Prostate gland (tissue), 2 donors: ENCODE measurements around the gene FGF10. TPM values are rescaled to one million over a fixed set of nuclear protein-coding genes. Genes with fewer than 3 reads are reported as not detected.

ENCODE experiments used
- DNase-seq: peaks from one replicate; pipeline ENCODE4 v3.0.0-alpha.2; 2019; ENCODE audit warnings: low spot score
- H3K27ac ChIP-seq, 2 donors: fragments of 200-600 bp; sonication (generic); 2 replicates each; pipeline ENCODE4 v1.5.1; 2017 to 2019
- H3K27me3 ChIP-seq: fragments of 200-600 bp; sonication (generic); replicated peaks from 2 replicates; pipeline ENCODE4 v1.5.1; 2019; ENCODE audit not compliant: insufficient read depth
- H3K36me3 ChIP-seq, 2 donors: fragments of 200-600 bp; sonication (generic); 1 replicate in 1 of 2; 2 replicates in 1 of 2; pipeline versions ENCODE4 v1.5.1 to v1.8.1; 2017 to 2019
- H3K4me1 ChIP-seq: fragments of 200-600 bp; sonication (generic); replicated peaks from 2 replicates; pipeline ENCODE4 v1.5.1; 2019
- H3K4me3 ChIP-seq, 2 donors: fragments of 200-600 bp; sonication (generic); 2 replicates each; pipeline ENCODE4 v1.5.1; 2017 to 2019
- H3K9me3 ChIP-seq: fragments of 200-600 bp; sonication (generic); 2 replicates; pipeline ENCODE4 v1.5.1; 2017
- POLR2A ChIP-seq: fragments of 450-650 bp; IDR thresholded peaks from one replicate; pipeline ENCODE4 v1.6.1; 2016; ENCODE audit warnings: antibody characterized with exemption, mild to moderate bottlenecking
- POLR2AphosphoS5 ChIP-seq: sonication (generic); formaldehyde crosslinking; IDR thresholded peaks from one replicate; pipeline ENCODE4 v1.6.1; 2017; ENCODE audit warnings: antibody characterized with exemption
- WGBS: methylation state at CpG from one replicate; pipeline ENCODE4 v1.1.5; 2018; 5-methylcytosine and 5-hydroxymethylcytosine counted together
- intact Hi-C: fragments of 100-400 bp; cut with DNase I; formaldehyde crosslinking; loops from one replicate; pipeline ENCODE4 v1.14.2; 2022
- total RNA-seq, 2 donors: library from RNA; depleted of rRNA; stranded (reverse); fragments of >200 nt; gene quantifications; one replicate each; pipeline ENCODE4 v1.1.0, GENCODE V29; 2016
- TF ChIP-seq, protein P1 (sequence below), 4 experiments: fragments of 200-600 bp in 2 of 4; fragments of 450-650 bp in 2 of 4; sonication (generic) in 2 of 4; IDR thresholded peaks; 1 replicate in 3 of 4; 2 replicates in 1 of 4; pipeline ENCODE4 v1.5.1; 2016 to 2019; ENCODE audit warnings: antibody characterized with exemption in 4 of 4, mild to moderate bottlenecking in 2 of 4, moderate library complexity in 2 of 4

The FGF10 gene
- 1 to 10 TPM; 3.1 to 6.9 TPM for total RNA-seq

DNA sequence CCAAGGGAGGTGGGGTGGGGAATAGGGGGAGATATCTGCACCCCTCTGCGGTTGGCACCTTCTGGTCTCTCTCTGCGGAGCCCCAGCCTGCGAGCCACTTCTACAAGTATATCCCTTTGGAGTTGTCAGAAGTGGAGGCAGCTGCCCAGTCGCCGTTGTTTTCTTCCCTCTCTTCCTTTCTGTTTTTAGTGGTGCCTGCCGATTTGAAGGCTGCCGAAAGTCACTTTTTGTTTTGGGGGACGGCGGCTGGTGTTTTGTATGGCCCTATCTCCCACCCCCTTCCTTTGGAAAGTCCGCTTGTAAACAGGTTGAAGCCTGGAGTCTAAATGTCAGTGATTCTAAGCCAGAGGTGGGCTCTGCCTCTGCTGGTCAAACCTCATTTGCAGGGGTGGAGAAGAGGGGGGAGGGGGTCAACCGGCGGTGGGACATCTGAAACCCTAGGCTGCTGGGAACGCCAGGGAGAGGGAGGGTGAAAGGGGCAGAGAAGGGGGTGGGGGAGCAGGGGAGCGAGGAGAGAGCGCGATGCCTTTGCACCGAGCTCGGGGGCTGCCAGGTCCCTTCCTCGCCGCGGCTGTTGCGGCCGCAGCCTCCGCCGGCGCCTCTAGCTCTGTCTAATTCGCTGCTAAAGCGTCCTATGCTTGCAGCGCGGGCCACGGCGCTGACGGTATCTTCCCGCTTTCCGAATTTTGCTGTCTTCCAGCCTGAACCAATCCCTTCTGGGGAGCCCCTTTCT is at the start of gene FGF10:
TSS of gene FGF10 (minus strand) at position 331 of the 733 bp plus-strand sequence. CDS start 738 bp downstream, outside the sequence.
- WGBS, result 1% methylated on average over 35 of the region's 35 CpGs
- peak within 1 kb of the TSS; percentile 36 to 55 for H3K27ac ChIP-seq
- intact Hi-C loops, result no loop called here
- peak within 1 kb of the TSS; percentile 27 to 28 for H3K4me3 ChIP-seq
- TF ChIP-seq POLR2A (no peak), POLR2AphosphoS5 (no peak)
- TF ChIP-seq, protein P1, sequence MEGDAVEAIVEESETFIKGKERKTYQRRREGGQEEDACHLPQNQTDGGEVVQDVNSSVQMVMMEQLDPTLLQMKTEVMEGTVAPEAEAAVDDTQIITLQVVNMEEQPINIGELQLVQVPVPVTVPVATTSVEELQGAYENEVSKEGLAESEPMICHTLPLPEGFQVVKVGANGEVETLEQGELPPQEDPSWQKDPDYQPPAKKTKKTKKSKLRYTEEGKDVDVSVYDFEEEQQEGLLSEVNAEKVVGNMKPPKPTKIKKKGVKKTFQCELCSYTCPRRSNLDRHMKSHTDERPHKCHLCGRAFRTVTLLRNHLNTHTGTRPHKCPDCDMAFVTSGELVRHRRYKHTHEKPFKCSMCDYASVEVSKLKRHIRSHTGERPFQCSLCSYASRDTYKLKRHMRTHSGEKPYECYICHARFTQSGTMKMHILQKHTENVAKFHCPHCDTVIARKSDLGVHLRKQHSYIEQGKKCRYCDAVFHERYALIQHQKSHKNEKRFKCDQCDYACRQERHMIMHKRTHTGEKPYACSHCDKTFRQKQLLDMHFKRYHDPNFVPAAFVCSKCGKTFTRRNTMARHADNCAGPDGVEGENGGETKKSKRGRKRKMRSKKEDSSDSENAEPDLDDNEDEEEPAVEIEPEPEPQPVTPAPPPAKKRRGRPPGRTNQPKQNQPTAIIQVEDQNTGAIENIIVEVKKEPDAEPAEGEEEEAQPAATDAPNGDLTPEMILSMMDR (IDR thresholded peaks at IDR 0.05), result no peak
- no peaks in the 10 kb centered on the region for H3K4me1 ChIP-seq
- no peaks in the 10 kb centered on the region for H3K9me3 ChIP-seq
- H3K36me3 ChIP-seq, result no peaks in the 10 kb centered on the region
- DNase-seq, result no peak
- no peaks in the 10 kb centered on the region for H3K27me3 ChIP-seq

DNA sequence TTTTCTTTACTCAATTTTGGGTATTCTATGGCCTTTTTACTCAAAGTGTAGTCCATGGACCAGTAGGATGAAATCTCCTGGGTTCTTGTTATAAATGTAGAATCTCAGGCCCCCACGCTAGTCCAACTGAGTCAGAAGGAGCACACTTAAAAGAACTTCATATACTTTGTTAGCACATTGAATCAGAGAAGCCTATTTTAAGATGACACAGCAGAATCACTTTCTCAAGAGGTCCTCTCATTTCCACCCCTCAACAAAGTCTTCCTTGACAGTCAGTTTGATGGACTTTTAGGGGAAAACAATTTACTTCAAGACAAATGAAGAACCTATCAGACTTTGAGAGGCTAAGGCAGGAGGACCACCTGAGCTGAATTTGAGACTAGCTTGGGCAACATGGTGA is 37.7 kb upstream of the FGF10 start:
- DNase-seq, result no peak
- Histone ChIP-seq H3K4me3 (no peak overlapping the region), H3K27ac (no peak overlapping the region), H3K36me3 (no peaks in the 10 kb centered on the region), H3K4me1 (no peaks in the 10 kb centered on the region), H3K27me3 (no peaks in the 10 kb centered on the region), H3K9me3 (no peaks in the 10 kb centered on the region)
- no peak for TF ChIP-seq POLR2A
- TF ChIP-seq, protein P1 (IDR thresholded peaks at IDR 0.05), result no peak
- no peak for TF ChIP-seq POLR2AphosphoS5
- 93% methylated on average over 1 of the region's 1 CpG for WGBS
- intact Hi-C loops, result no loop called here

DNA sequence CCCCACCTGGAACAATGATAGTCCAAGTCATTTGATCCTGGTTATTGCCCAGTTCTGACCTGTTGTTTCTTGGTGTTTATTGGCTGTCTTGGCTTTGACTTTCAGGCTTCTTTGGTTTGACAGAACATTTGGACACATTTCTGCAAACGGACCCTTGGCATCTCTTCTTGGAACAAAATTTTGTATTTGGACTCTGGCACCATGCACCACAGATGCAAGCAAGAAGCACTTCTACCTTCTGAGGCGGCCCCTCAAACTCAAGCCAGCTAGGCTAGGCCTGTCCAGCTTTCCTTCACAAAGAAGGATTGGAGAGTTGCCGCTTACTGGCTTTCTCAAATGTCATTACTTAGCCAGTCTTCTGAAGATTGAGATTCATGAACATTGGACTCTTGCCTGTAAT is 23.1 kb upstream of the FGF10 start:
- Histone ChIP-seq H3K4me1 (no peaks in the 10 kb centered on the region), H3K36me3 (no peaks in the 10 kb centered on the region), H3K27ac (no peak overlapping the region), H3K9me3 (no peaks in the 10 kb centered on the region), H3K27me3 (no peaks in the 10 kb centered on the region), H3K4me3 (no peak overlapping the region)
- no peak for DNase-seq
- intact Hi-C loops, result no loop called here
- WGBS, result 70% methylated on average over 3 of the region's 3 CpGs
- TF ChIP-seq POLR2AphosphoS5 (no peak), POLR2A (no peak)
- TF ChIP-seq, protein P1 (IDR thresholded peaks at IDR 0.05), result no peak

DNA sequence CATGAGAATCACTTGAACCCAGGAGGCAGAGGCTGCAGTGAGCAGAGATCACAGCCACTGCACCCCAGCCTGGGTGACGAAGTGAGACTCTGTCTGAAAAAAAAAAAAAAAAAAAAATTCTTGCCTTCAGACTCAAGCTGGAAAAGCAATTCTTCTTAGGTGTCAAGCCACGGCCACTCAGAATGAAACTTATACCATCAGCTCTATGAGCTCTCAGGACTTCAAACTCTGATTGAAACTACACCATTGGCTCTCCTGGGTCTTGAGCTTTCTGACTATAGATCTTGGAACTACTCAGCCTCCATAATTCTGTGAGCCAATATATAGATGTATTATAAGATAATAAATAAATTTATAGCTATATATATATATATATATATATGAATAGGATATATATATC is 12.9 kb upstream of the FGF10 start:
- H3K27me3 ChIP-seq, result no peaks in the 10 kb centered on the region
- WGBS, result 89% methylated on average over 2 of the region's 2 CpGs
- no peaks in the 10 kb centered on the region for H3K36me3 ChIP-seq
- intact Hi-C loops, result no loop called here
- no peaks in the 10 kb centered on the region for H3K4me1 ChIP-seq
- no peak for DNase-seq
- H3K4me3 ChIP-seq, result no peak overlapping the region
- TF ChIP-seq, protein P1 (IDR thresholded peaks at IDR 0.05), result no peak
- no peak for TF ChIP-seq POLR2AphosphoS5
- no peak for TF ChIP-seq POLR2A
- H3K27ac ChIP-seq, result no peak overlapping the region
- H3K9me3 ChIP-seq, result no peaks in the 10 kb centered on the region

DNA sequence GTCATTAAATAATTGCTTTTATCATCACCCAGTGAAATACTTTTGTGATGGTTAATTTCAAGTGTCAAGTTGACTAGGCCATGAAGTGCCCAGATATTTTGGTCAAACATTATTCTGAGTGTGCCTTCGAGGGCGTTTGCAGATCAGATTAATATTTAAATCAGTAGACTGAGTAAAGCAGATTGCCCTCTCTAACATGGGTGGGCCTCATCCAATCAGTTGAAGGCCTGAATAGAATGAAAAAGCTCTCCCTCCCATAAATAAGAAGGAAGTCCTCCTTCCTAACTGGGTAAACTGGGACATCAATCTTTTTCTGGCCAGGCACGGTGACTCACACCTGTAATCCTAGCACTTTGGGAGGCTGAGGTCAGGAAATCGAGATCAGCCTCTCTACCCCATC is 12.4 kb upstream of the FGF10 start:
- H3K27me3 ChIP-seq, result no peaks in the 10 kb centered on the region
- no peak for TF ChIP-seq POLR2A
- TF ChIP-seq POLR2AphosphoS5, result no peak
- TF ChIP-seq, protein P1 (IDR thresholded peaks at IDR 0.05), result no peak
- no peaks in the 10 kb centered on the region for H3K9me3 ChIP-seq
- H3K27ac ChIP-seq, result no peak overlapping the region
- intact Hi-C loops, result no loop called here
- no peak overlapping the region for H3K4me3 ChIP-seq
- no peaks in the 10 kb centered on the region for H3K36me3 ChIP-seq
- H3K4me1 ChIP-seq, result no peaks in the 10 kb centered on the region
- 88% methylated on average over 4 of the region's 4 CpGs for WGBS
- no peak for DNase-seq
